T-helper 2 cell treated with Interferon-gamma antibody and Interleukin-4, amounts not matched to agents 5 μg/mL and 100 μg/mL, for 36 hours (primary cell): ENCODE results near the gene YPEL1.

Experiments used
- DNase-seq: peaks from one replicate; pipeline ENCODE4 v3.0.0; 2021; ENCODE audit warnings: low spot score
- H3K27ac Mint-ChIP-seq: one replicate; pipeline ENCODE4 v1.8.0; 2021; ENCODE audit warnings: mild to moderate bottlenecking, mixed read lengths
- H3K27me3 Mint-ChIP-seq: one replicate; pipeline ENCODE4 v1.8.0; 2021; ENCODE audit warnings: low read depth, mixed read lengths
- H3K36me3 Mint-ChIP-seq: one replicate; pipeline ENCODE4 v1.8.0; 2021; ENCODE audit warnings: low read depth, mixed read lengths
- H3K4me1 Mint-ChIP-seq: one replicate; pipeline ENCODE4 v1.8.0; 2021; ENCODE audit warnings: low read depth, mixed read lengths
- H3K4me3 Mint-ChIP-seq: one replicate; pipeline ENCODE4 v1.8.0; 2022; ENCODE audit warnings: mild to moderate bottlenecking, moderate library complexity, mixed read lengths
- H3K9me3 Mint-ChIP-seq: one replicate; pipeline ENCODE4 v1.8.0; 2021; ENCODE audit warnings: mixed read lengths

Gene YPEL1

DNA sequence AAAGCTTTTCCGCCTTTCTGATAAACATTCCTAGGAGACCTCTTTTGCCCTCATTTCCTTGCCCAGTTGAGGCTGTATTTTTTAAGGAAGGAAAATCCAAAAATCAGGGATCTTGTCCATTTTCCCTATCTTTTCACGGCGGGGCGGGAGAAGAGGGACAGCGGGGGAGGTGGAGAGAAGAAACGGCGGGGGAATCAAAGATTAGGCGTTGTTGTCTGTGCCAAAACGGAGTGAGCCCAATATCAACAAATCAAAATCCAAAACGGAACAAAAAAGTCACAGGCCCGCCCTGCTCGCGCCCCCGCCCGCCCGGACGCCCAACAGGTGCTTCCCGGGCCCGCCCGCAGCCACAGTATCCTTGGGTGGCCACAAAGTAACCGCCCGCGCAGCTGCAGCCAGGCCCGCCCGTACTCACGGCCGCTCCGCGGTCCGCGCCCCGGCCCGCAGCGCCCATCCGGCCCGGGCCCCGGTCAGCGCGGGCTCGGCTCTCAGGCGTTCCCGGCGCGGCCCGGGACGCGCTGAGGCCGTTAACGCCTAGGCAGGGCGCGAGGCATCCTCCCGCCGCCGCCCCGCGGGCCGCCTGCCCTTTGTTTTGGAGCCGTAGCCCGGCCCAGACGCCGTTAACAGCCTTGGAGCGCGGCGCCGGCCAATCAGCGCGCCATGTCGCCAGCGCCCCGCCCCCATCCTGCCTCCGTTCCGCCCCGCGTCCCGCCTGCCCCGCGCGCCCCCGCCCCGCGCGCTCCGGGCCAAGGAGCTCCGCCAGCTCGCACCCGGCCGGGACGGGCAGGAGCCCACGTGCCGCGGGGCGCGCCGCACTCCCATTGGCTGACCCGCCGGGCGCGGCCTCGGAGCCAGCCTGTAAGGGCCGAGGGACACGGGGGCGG is at the start of gene YPEL1:
Gene YPEL1, minus strand, starts transcription at position 595 of the 884 bp plus-strand sequence. CDS start 25,050 bp downstream, outside the sequence.
- DNase-seq, result peak; percentile 96
- H3K4me1 Mint-ChIP-seq, result peaks cover 16% of the 10 kb centered on the region
- peak within 1 kb of the TSS; percentile 95 for H3K4me3 Mint-ChIP-seq
- H3K27me3 Mint-ChIP-seq, result peaks cover 18% of the 10 kb centered on the region
- H3K9me3 Mint-ChIP-seq, result no peaks in the 10 kb centered on the region
- peaks cover 5% of the 10 kb centered on the region for H3K36me3 Mint-ChIP-seq
- H3K27ac Mint-ChIP-seq, result peak within 1 kb of the TSS; percentile 92

- Mint-ChIP-seq H3K27me3 (no peaks in the 10 kb centered on the region), H3K4me1 (no peaks in the 10 kb centered on the region), H3K9me3 (no peaks in the 10 kb centered on the region), H3K36me3 (peaks cover 32% of the 10 kb centered on the region), H3K4me3 (no peak overlapping the region), H3K27ac (no peak overlapping the region)
- DNase-seq, result no peak
Measured at GRCh38 chr22:21780259-21780658, 44.7 kb upstream of the YPEL1 start.

- no peak overlapping the region for H3K4me3 Mint-ChIP-seq
- H3K27me3 Mint-ChIP-seq, result no peaks in the 10 kb centered on the region
- no peaks in the 10 kb centered on the region for H3K9me3 Mint-ChIP-seq
- H3K27ac Mint-ChIP-seq, result no peak overlapping the region
- no peak for DNase-seq
- H3K36me3 Mint-ChIP-seq, result peaks cover 25% of the 10 kb centered on the region
- no peaks in the 10 kb centered on the region for H3K4me1 Mint-ChIP-seq
Measured at GRCh38 chr22:21779444-21779843, 43.9 kb upstream of the YPEL1 start.

DNA sequence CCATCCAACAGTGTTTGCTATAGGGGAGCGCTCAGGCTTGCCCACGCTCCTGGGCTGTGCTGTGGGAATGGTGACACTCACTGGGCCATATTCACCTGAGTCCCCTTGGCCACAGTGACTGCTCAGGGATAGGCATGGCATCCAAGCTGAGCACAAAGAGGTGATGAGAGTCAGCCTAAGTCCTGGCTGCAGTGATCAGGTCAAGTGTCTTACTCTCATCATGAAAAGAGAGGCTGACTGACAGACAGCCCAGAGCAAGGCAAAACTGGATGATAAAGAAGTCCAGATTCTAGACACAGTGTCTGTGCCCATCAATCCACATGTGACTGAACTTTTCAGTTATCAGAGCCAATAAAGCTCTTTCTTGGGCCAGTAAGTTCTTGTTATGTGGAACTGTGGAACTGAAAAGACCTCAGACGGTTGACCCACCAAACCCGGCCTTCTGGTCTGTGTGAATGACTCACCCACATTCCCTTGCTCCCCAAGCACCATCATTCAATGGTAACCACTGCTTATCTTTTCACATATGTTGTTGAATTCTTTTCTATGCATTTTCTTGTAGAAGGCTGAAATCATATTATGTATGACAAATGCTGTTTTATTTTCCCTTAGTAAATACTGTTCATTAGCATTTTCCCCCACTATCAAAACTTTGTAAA is 43.2 kb upstream of the YPEL1 start:
- DNase-seq, result no peak

DNA sequence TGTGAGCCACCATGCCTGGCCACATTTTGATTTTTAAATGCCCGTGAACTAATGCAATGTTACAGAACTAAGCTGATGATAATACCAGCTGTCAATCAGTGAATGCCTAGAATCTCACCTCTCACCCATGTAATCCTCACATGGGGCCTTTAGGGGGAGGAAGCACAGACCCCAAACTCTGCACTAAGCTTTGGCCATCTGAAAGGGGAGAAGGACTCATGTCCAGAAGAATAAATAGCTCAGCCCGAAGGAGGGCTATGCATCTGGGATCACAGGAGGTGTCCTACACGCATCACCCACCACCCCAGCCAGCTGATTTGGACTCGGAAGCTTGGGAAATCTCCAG is 36.0 kb upstream of the YPEL1 start:
- Mint-ChIP-seq H3K4me3 (no peak overlapping the region), H3K36me3 (peaks cover 52% of the 10 kb centered on the region), H3K27ac (no peak overlapping the region), H3K4me1 (peaks cover 21% of the 10 kb centered on the region), H3K27me3 (no peaks in the 10 kb centered on the region), H3K9me3 (no peaks in the 10 kb centered on the region)
- DNase-seq, result no peak

More for the DNA sequence above, 43.2 kb upstream of the YPEL1 start:
- Mint-ChIP-seq H3K27ac (no peak overlapping the region), H3K4me3 (no peak overlapping the region), H3K27me3 (no peaks in the 10 kb centered on the region), H3K4me1 (no peaks in the 10 kb centered on the region), H3K36me3 (peaks cover 22% of the 10 kb centered on the region), H3K9me3 (no peaks in the 10 kb centered on the region)

DNA sequence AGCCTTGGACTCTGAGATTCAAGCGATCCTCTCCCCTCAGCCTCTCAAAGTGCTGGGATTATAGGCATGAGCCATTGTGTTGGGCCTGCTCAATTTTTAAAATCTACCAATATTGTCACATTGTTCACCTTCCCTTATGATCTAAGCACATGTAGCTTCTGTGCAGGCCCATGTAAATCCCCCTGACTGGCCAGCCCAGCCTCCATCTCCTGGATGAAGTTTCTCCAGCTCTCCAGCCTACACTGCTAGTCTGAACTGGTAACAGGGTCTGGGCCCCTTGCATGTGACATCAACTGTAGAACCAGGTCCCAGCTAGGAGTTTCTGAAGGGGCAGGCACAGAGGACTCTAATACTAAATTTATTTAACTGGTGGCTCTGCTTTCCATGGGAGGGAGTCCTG is 32.8 kb upstream of the YPEL1 start:
- peak overlapping the region; percentile 44 for H3K4me3 Mint-ChIP-seq
- peak overlapping the region; percentile 38 for H3K27ac Mint-ChIP-seq
- H3K4me1 Mint-ChIP-seq, result peaks cover 45% of the 10 kb centered on the region
- no peaks in the 10 kb centered on the region for H3K9me3 Mint-ChIP-seq
- no peaks in the 10 kb centered on the region for H3K27me3 Mint-ChIP-seq
- H3K36me3 Mint-ChIP-seq, result peaks cover 76% of the 10 kb centered on the region
- DNase-seq, result no peak

DNA sequence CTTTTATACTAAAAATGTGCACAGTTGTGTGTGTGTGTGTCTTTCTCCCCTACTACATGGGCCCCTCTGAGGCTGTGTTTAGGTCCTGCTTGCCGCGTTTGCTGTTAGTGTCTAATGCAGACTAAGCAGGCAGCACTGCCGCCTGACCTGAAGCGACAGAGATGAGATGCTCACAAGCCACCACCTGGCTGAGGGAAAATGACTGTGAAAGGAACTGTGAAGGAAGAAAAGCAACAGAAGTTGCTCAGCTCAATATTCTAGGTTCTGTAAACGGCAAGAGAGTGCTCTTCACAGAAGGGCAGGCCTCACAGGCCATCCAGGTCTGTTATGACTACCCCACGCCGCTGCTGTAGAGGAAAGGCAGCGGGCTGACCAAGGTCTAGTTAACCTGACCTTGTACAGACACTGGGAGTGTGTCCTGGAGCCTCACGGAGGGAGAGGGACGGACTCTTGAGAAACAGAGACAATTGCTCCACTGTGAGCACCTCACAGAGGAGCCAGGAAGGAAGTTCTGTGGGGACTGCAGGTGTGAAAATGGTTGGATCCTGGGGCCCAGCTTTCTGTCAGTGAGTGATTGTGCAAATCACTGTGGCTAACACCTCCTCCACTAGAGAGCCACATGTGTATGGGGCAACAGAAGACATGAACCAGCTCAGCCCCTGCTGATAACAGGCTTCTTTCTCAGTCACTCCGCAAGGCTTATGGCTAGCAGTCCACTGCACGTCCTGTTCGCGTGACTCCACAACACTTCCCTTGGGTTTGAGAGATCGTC is 31.3 kb upstream of the YPEL1 start:
- peak overlapping the region; percentile 73 for H3K27ac Mint-ChIP-seq
- DNase-seq, result peak; percentile 70
- H3K36me3 Mint-ChIP-seq, result peaks cover 78% of the 10 kb centered on the region
- H3K4me1 Mint-ChIP-seq, result peaks cover 53% of the 10 kb centered on the region
- peak overlapping the region; percentile 8 for H3K4me3 Mint-ChIP-seq
- no peaks in the 10 kb centered on the region for H3K27me3 Mint-ChIP-seq
- no peaks in the 10 kb centered on the region for H3K9me3 Mint-ChIP-seq

GRCh38 chr22:21765909-21766529 is 30.4 kb upstream of the YPEL1 start:
- no peak for DNase-seq
- Mint-ChIP-seq H3K36me3 (peaks cover 72% of the 10 kb centered on the region), H3K4me1 (peaks cover 55% of the 10 kb centered on the region), H3K9me3 (no peaks in the 10 kb centered on the region), H3K27me3 (no peaks in the 10 kb centered on the region), H3K4me3 (no peak overlapping the region), H3K27ac (no peak overlapping the region)

GRCh38 chr22:21764038-21764804 is 28.6 kb upstream of the YPEL1 start:
- H3K36me3 Mint-ChIP-seq, result peaks cover 68% of the 10 kb centered on the region
- H3K27ac Mint-ChIP-seq, result peak overlapping the region; percentile 4
- peak overlapping the region; percentile 8 for H3K4me3 Mint-ChIP-seq

DNA sequence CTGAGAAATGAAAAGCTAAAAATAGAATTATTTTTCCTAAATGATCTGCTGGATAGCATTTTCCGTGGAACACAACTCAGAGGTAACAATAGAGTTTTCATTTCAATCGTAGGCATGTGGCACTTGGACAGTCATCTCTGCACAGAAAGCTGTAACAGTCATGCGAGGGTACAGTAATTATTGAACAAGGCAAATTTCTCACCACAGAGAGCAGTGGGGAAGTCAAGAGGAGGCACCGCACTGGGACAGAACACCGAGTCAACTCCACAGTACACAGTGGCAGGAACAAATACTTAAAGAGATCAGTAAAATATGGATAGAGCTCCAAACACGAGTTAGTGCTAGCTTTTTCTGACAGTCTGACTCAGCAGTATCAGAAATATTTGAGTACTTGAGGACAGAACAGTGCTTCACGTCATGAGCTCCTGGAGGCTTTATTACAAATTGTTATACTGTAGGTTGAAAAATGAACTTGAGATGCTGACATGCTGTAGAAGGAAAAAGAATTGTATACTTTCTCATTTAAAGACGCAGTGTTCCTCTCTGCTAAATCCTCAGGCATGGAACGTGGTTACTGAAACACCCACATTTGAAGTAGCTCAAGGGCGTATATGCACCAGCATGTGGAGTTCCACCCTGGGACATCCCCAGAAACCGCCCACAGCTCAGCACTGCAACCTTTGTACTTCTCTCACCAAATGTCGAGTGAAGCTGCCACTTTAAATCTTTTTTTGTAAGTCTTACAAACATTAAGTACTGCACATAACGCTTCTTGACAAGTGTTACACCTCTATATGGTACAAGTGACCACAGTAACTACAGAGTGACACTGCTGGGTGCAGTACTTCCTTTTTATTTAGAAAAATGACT is 27.4 kb upstream of the YPEL1 start:
- Mint-ChIP-seq H3K9me3 (no peaks in the 10 kb centered on the region), H3K4me3 (peak overlapping the region; percentile 8), H3K36me3 (peaks cover 66% of the 10 kb centered on the region), H3K27ac (peak overlapping the region; percentile 32), H3K27me3 (no peaks in the 10 kb centered on the region), H3K4me1 (peaks cover 53% of the 10 kb centered on the region)
- DNase-seq, result peak; percentile 70

More at GRCh38 chr22:21764038-21764804, 28.6 kb upstream of the YPEL1 start:
- no peaks in the 10 kb centered on the region for H3K27me3 Mint-ChIP-seq
- peaks cover 60% of the 10 kb centered on the region for H3K4me1 Mint-ChIP-seq
- no peaks in the 10 kb centered on the region for H3K9me3 Mint-ChIP-seq
- peak; percentile 23 for DNase-seq

DNA sequence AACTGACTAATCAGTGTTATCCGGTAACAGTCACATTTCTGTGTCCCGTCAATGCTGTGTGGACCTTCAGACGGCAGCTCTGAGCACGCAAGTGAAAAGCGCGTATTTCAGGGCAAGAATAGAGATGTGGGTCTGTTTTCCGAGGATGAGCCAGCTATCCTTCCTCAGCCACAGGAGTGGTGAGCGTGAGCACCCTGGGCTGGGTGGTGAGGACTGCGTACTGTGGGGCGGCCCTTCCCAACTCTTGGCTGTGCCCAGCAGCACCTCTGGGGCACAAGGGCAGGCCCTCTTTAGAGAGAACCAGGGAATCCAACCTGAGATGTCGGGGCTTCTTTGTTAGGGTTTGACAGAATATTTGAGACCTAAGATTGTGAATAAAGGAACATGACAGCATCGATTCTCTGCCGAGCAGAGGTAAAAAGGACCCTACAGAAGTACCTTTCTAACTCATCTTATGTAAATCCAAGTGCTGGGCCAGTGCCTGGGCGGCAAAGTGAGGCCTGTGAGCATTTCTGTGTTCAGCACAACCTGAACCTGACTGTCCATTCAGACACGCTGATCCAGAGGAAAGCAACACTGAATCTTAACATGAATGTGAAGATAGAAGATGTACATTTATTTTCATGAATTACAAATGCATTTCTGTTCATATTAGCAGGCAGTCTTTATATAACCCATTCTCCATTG is 26.5 kb upstream of the YPEL1 start:
- Mint-ChIP-seq H3K27ac (no peak overlapping the region), H3K9me3 (no peaks in the 10 kb centered on the region), H3K36me3 (peaks cover 66% of the 10 kb centered on the region), H3K4me3 (no peak overlapping the region), H3K27me3 (no peaks in the 10 kb centered on the region), H3K4me1 (peaks cover 47% of the 10 kb centered on the region)
- no peak for DNase-seq

DNA sequence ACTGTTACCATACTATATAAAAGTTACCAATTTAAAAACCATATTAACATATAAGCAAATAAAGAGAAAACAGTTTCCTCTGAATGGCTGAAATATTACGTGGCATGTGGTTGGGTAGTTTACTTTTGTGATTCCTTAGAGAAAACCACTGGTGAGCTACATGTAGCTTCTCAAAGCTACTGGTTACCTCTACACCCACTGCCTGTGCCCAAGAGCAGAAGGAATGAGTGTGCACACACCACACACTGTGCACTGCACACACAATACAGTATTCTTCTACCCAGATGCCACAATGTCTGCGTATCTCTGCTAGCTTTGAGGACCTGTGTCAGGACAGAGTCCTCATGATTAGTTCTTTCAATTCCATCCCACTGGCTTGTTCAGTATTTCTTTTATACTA is 25.5 kb upstream of the YPEL1 start:
- peak; percentile 67 for DNase-seq
- no peak overlapping the region for H3K4me3 Mint-ChIP-seq
- H3K4me1 Mint-ChIP-seq, result peaks cover 37% of the 10 kb centered on the region
- peaks cover 60% of the 10 kb centered on the region for H3K36me3 Mint-ChIP-seq
- H3K27me3 Mint-ChIP-seq, result no peaks in the 10 kb centered on the region
- no peaks in the 10 kb centered on the region for H3K9me3 Mint-ChIP-seq
- no peak overlapping the region for H3K27ac Mint-ChIP-seq
